H9 (cell line): ENCODE measurements around the gene ERF. TPM values are rescaled to one million over a fixed set of nuclear protein-coding genes. Genes with fewer than 3 reads are reported as not detected.

Experiments used
- DNase-seq: peaks from one replicate; pipeline ENCODE4 v3.0.0-alpha.2; 2017
- H2AFZ ChIP-seq: one replicate; pipeline ENCODE4 v1.6.1; 2013; ENCODE audit warnings: mild to moderate bottlenecking, low read length, control low read depth, moderate library complexity
- H2AK5ac ChIP-seq: 2 replicates; pipeline ENCODE4 v1.6.1; 2013; ENCODE audit warnings: low read length, control low read depth, mixed read lengths; ENCODE audit not compliant: insufficient read length
- H2BK120ac ChIP-seq: one replicate; pipeline ENCODE4 v1.6.1; 2013; ENCODE audit warnings: low read depth, mild to moderate bottlenecking, low read length, control low read depth, inconsistent platforms; ENCODE audit not compliant: poor library complexity, severe bottlenecking
- H2BK12ac ChIP-seq: 2 replicates; pipeline ENCODE4 v1.6.1; 2013; ENCODE audit warnings: low read length, control low read depth, mixed read lengths, low read depth; ENCODE audit not compliant: insufficient read length
- H2BK15ac ChIP-seq: 2 replicates; pipeline ENCODE4 v1.6.1; 2013; ENCODE audit warnings: low read depth, low read length, control low read depth
- H2BK20ac ChIP-seq: one replicate; pipeline ENCODE4 v1.6.1; 2013; ENCODE audit warnings: low read depth, mild to moderate bottlenecking, low read length, control low read depth, inconsistent platforms; ENCODE audit not compliant: poor library complexity, severe bottlenecking
- H2BK5ac ChIP-seq: 2 replicates; pipeline ENCODE4 v1.6.1; 2013; ENCODE audit warnings: low read length, control low read depth, mixed read lengths; ENCODE audit not compliant: insufficient read length
- H3K14ac ChIP-seq: 2 replicates; pipeline ENCODE4 v1.6.1; 2013; ENCODE audit warnings: low read length, control low read depth; ENCODE audit not compliant: insufficient read depth
- H3K18ac ChIP-seq: 2 replicates; pipeline ENCODE4 v1.6.1; 2013; ENCODE audit warnings: low read depth, mild to moderate bottlenecking, mixed read lengths, low read length, control low read depth; ENCODE audit not compliant: insufficient read length
- H3K23ac ChIP-seq: 2 replicates; pipeline ENCODE4 v1.6.1; 2013; ENCODE audit warnings: low read length, control low read depth, mixed read lengths, low read depth; ENCODE audit not compliant: insufficient read length
- H3K23me2 ChIP-seq: 2 replicates; pipeline ENCODE4 v1.6.1; 2013; ENCODE audit warnings: low read depth, mild to moderate bottlenecking, mixed read lengths, low read length, control low read depth; ENCODE audit not compliant: insufficient read length, poor library complexity, severe bottlenecking
- H3K27ac ChIP-seq: 2 replicates; pipeline ENCODE4 v1.5.1; 2013; ENCODE audit warnings: low read length, control low read depth, mixed read lengths, low read depth; ENCODE audit not compliant: insufficient read length
- H3K27me3 ChIP-seq: 2 replicates; pipeline ENCODE4 v1.6.1; 2013; ENCODE audit warnings: low read length, control low read depth, inconsistent platforms; ENCODE audit not compliant: insufficient read depth
- H3K4ac ChIP-seq: 2 replicates; pipeline ENCODE4 v1.6.1; 2013; ENCODE audit warnings: low read depth, mild to moderate bottlenecking, control low read depth, inconsistent platforms, low read length, moderate library complexity
- H3K4me1 ChIP-seq: 2 replicates; pipeline ENCODE4 v1.6.1; 2013; ENCODE audit warnings: low read length, control low read depth, inconsistent platforms; ENCODE audit not compliant: insufficient read depth
- H3K4me2 ChIP-seq: 2 replicates; pipeline ENCODE4 v1.6.1; 2013; ENCODE audit warnings: low read length, control low read depth, mixed read lengths; ENCODE audit not compliant: insufficient read length, insufficient read depth
- H3K56ac ChIP-seq: 2 replicates; pipeline ENCODE4 v1.6.1; 2013; ENCODE audit warnings: low read depth, mild to moderate bottlenecking, mixed read lengths, low read length, control low read depth; ENCODE audit not compliant: insufficient read length
- H3K79me1 ChIP-seq: 2 replicates; pipeline ENCODE4 v1.6.1; 2013; ENCODE audit warnings: low read depth, mild to moderate bottlenecking, moderate library complexity, low read length, control low read depth, inconsistent platforms; ENCODE audit not compliant: insufficient read depth, poor library complexity, severe bottlenecking
- H3K79me2 ChIP-seq: 2 replicates; pipeline ENCODE4 v1.6.1; 2013; ENCODE audit warnings: low read length, control low read depth, inconsistent platforms; ENCODE audit not compliant: insufficient read depth
- H3K9ac ChIP-seq: 2 replicates; pipeline ENCODE4 v1.6.1; 2013; ENCODE audit warnings: low read length, control low read depth, mixed read lengths; ENCODE audit not compliant: insufficient read length; ENCODE audit errors: extremely low read depth
- H3K9me3 ChIP-seq: one replicate; pipeline ENCODE4 v1.6.1; 2013; ENCODE audit warnings: low read depth, low read length, inconsistent platforms; ENCODE audit not compliant: control insufficient read depth
- H3T11ph ChIP-seq: one replicate; pipeline ENCODE4 v1.6.1; 2013; ENCODE audit warnings: mild to moderate bottlenecking, low read length, control low read depth, inconsistent platforms
- H4K20me1 ChIP-seq: one replicate; pipeline ENCODE4 v1.6.1; 2013; ENCODE audit not compliant: control insufficient read depth, insufficient read length, insufficient read depth
- H4K5ac ChIP-seq: 2 replicates; pipeline ENCODE4 v1.6.1; 2013; ENCODE audit warnings: low read depth, mild to moderate bottlenecking, mixed read lengths, low read length, control low read depth; ENCODE audit not compliant: insufficient read length
- H4K8ac ChIP-seq: replicated peaks from 2 replicates; pipeline ENCODE4 v1.6.1; 2013; ENCODE audit warnings: low read length, control low read depth, mixed read lengths, low read depth; ENCODE audit not compliant: insufficient read length
- H4K91ac ChIP-seq: 2 replicates; pipeline ENCODE4 v1.6.1; 2013; ENCODE audit warnings: low read depth, mild to moderate bottlenecking, moderate library complexity, mixed read lengths, low read length, control low read depth; ENCODE audit not compliant: insufficient read length
- H3K27ac Mint-ChIP-seq, 3 experiments: 2 replicates in 2 of 3; 3 replicates in 1 of 3; pipeline ENCODE4 v1.8.0; 2020 to 2021; ENCODE audit warnings: mixed read lengths in 3 of 3, mild to moderate bottlenecking in 1 of 3, moderate library complexity in 1 of 3
- H3K27me3 Mint-ChIP-seq: 2 replicates; pipeline ENCODE4 v1.8.0; 2021; ENCODE audit warnings: low read depth, mild to moderate bottlenecking, moderate library complexity, mixed read lengths
- H3K36me3 Mint-ChIP-seq, 3 experiments: 2 replicates in 2 of 3; 3 replicates in 1 of 3; pipeline ENCODE4 v1.8.0; 2020 to 2021; ENCODE audit warnings: low read depth in 3 of 3, mixed read lengths in 3 of 3; ENCODE audit not compliant: insufficient read depth in 1 of 3
- H3K4me1 Mint-ChIP-seq, 2 experiments: 2 replicates each; pipeline ENCODE4 v1.8.0; 2020; ENCODE audit warnings: mixed read lengths in 2 of 2
- H3K4me3 Mint-ChIP-seq, 2 experiments: 2 replicates in 1 of 2; 3 replicates in 1 of 2; pipeline ENCODE4 v1.8.0; 2020 to 2021; ENCODE audit warnings: mild to moderate bottlenecking in 2 of 2, mixed read lengths in 2 of 2, moderate library complexity in 1 of 2
- H3K9me3 Mint-ChIP-seq, 2 experiments: 2 replicates in 1 of 2; 3 replicates in 1 of 2; pipeline ENCODE4 v1.8.0; 2020; ENCODE audit warnings: mild to moderate bottlenecking in 2 of 2, mixed read lengths in 2 of 2, moderate library complexity in 1 of 2
- WGBS: extraction: QIAGEN DNeasy Blood & Tissue Kit; methylation state at CpG from one replicate; pipeline ENCODE4 v1.1.7; 2013; ENCODE audit warnings: missing lambda C conversion rate, low lambda C conversion rate, mixed read lengths; ENCODE audit not compliant: insufficient read length; ENCODE audit errors: extremely low coverage; 5-methylcytosine and 5-hydroxymethylcytosine counted together
- total RNA-seq: library from RNA; stranded (reverse); gene quantifications from 2 replicates; pipeline ENCODE4 v1.2.1, GENCODE V29; 2021
- TF ChIP-seq, protein P1 (sequence below): fragments of 200-600 bp; sonication (generic); conservative IDR thresholded peaks from 3 replicates; pipeline ENCODE4 v1.8.0; 2021; ENCODE audit warnings: antibody characterized with exemption, mild to moderate bottlenecking

The ERF gene
- total RNA-seq, 1 experiment from 2014 or later = 126 TPM

DNA sequence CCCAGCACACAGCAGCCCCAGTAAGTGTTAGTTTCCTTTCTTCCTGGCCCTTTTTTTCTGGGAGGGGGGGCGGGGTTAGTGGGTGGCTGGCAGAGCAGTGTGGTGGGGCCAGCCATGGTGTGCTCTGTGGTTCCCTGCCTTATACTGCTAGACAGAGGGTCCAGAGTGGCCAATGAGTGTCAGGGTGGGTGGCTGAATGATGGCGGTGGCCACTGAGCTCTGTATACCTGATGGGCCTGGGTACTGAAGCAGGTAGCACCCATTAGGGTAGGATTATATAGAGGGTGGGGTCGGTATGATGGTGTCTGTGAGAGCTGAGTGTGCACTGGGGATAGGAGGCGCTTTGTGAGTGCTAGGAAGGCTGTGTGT, 27.9 kb upstream of the ERF start:
- Histone ChIP-seq H3K27ac (no peak overlapping the region), H3T11ph (no peak overlapping the region), H3K56ac (no peak overlapping the region), H4K8ac (no peak overlapping the region), H2BK5ac (no peak overlapping the region), H2BK20ac (no peak overlapping the region), H3K23me2 (peaks cover 19% of the 10 kb centered on the region), H3K79me1 (peaks cover 11% of the 10 kb centered on the region), H4K91ac (no peak overlapping the region), H2AFZ (no peak overlapping the region), H3K4me1 (peaks cover 8% of the 10 kb centered on the region; the same call in 1 of the 2 replicates), H3K23ac (no peak overlapping the region), H4K20me1 (peaks cover 3% of the 10 kb centered on the region), H3K79me2 (peaks cover 3% of the 10 kb centered on the region; the same call in 1 of the 2 replicates), H3K9me3 (no peaks in the 10 kb centered on the region), H2AK5ac (no peak overlapping the region), H3K18ac (no peak overlapping the region), H3K4me2 (peak overlapping the region; percentile 76), H3K4ac (no peak overlapping the region), H2BK120ac (no peak overlapping the region), H3K27me3 (no peaks in the 10 kb centered on the region), H2BK15ac (no peak overlapping the region), H3K9ac (no peak overlapping the region), H4K5ac (no peak overlapping the region), H2BK12ac (no peak overlapping the region), H3K14ac (no peak overlapping the region)
- Mint-ChIP-seq H3K4me3 (peak overlapping the region in 1 of 2 experiments; percentile 74; a peak in 2 of 5 replicates), H3K9me3 (no peaks in the 10 kb centered on the region; a peak in 2 of 5 replicates), H3K27me3 (no peaks in the 10 kb centered on the region; the same call in 1 of the 2 replicates), H3K27ac (no peak overlapping the region), H3K4me1 (peaks cover 40 to 49% of the 10 kb centered on the region in 2 experiments), H3K36me3 (peaks cover 10 to 13% (median 13%) of the 10 kb centered on the region in 3 experiments)
- no peak for DNase-seq
- TF ChIP-seq, protein P1, sequence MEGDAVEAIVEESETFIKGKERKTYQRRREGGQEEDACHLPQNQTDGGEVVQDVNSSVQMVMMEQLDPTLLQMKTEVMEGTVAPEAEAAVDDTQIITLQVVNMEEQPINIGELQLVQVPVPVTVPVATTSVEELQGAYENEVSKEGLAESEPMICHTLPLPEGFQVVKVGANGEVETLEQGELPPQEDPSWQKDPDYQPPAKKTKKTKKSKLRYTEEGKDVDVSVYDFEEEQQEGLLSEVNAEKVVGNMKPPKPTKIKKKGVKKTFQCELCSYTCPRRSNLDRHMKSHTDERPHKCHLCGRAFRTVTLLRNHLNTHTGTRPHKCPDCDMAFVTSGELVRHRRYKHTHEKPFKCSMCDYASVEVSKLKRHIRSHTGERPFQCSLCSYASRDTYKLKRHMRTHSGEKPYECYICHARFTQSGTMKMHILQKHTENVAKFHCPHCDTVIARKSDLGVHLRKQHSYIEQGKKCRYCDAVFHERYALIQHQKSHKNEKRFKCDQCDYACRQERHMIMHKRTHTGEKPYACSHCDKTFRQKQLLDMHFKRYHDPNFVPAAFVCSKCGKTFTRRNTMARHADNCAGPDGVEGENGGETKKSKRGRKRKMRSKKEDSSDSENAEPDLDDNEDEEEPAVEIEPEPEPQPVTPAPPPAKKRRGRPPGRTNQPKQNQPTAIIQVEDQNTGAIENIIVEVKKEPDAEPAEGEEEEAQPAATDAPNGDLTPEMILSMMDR = no peak
- WGBS = 100% methylated on average over 1 of the region's 4 CpGs
